Natural killer cell (primary cell): ENCODE measurements around the gene SLC25A53. TPM values are rescaled to one million over a fixed set of nuclear protein-coding genes. Genes with fewer than 3 reads are reported as not detected.

Source experiments
- ATAC-seq, 3 donors: fragments of 150-1000 bp in 2 of 3; fragments of 200-7000 bp in 1 of 3; cut with Tn5 transposase; 1 replicate in 1 of 3; 2 replicates in 2 of 3; pipeline ENCODE4 v1.10.0; 2021; ENCODE audit warnings: mild to moderate bottlenecking in 2 of 3, moderate library complexity in 2 of 3
- DNase-seq, 2 donors: peaks; one replicate each; pipeline versions ENCODE4 v3.0.0 to v3.0.0-alpha.2; 2013 to 2021; ENCODE audit warnings: mixed read lengths in 1 of 2
- H3K27ac ChIP-seq: one replicate; pipeline ENCODE4 v1.5.1; 2013; ENCODE audit warnings: mild to moderate bottlenecking, low read length
- H3K27me3 ChIP-seq: one replicate; pipeline ENCODE4 v1.6.1; 2013; ENCODE audit warnings: low read length; ENCODE audit not compliant: control insufficient read depth, insufficient read depth
- H3K36me3 ChIP-seq: one replicate; pipeline ENCODE4 v1.6.1; 2013; ENCODE audit warnings: low read length; ENCODE audit not compliant: control insufficient read depth, insufficient read depth
- H3K4me1 ChIP-seq: one replicate; pipeline ENCODE4 v1.6.1; 2013; ENCODE audit warnings: low read length; ENCODE audit not compliant: control insufficient read depth, insufficient read depth
- H3K4me3 ChIP-seq: one replicate; pipeline ENCODE4 v1.5.1; 2013; ENCODE audit warnings: low read length
- H3K9me3 ChIP-seq: one replicate; pipeline ENCODE4 v1.6.1; 2013; ENCODE audit warnings: low read length; ENCODE audit not compliant: control insufficient read depth, insufficient read depth
- H3K27ac Mint-ChIP-seq, 2 donors: one replicate each; pipeline ENCODE4 v1.8.0; 2022; ENCODE audit warnings: mild to moderate bottlenecking in 2 of 2, mixed read lengths in 2 of 2, moderate library complexity in 1 of 2
- H3K27me3 Mint-ChIP-seq, 2 donors: one replicate each; pipeline ENCODE4 v1.8.0; 2022; ENCODE audit warnings: low read depth in 2 of 2, mixed read lengths in 2 of 2
- H3K36me3 Mint-ChIP-seq: one replicate; pipeline ENCODE4 v1.8.0; 2022; ENCODE audit warnings: mixed read lengths
- H3K4me1 Mint-ChIP-seq, 2 donors: one replicate each; pipeline ENCODE4 v1.8.0; 2022; ENCODE audit warnings: mixed read lengths in 2 of 2
- H3K4me3 Mint-ChIP-seq: one replicate; pipeline ENCODE4 v1.8.0; 2022; ENCODE audit warnings: mild to moderate bottlenecking, moderate library complexity, mixed read lengths
- H3K9me3 Mint-ChIP-seq, 2 donors: one replicate each; pipeline ENCODE4 v1.8.0; 2022; ENCODE audit warnings: mixed read lengths in 2 of 2
- WGBS: methylation state at CpG from one replicate; pipeline ENCODE4 v1.1.7; 2013; ENCODE audit warnings: missing lambda C conversion rate; ENCODE audit not compliant: insufficient coverage; 5-methylcytosine and 5-hydroxymethylcytosine counted together
- intact Hi-C: fragments of 100-400 bp; cut with micrococcal nuclease; formaldehyde crosslinking; loops from one replicate; pipeline ENCODE4 v1.14.2; 2022
- total RNA-seq, 4 donors: library from RNA; stranded (reverse); fragments of 120-200 nt in 1 of 4; gene quantifications; one replicate each; pipeline versions ENCODE4 v1.2.3 to v1.2.4, GENCODE V29; 2013 to 2022
- TF ChIP-seq, protein P1 (sequence below): fragments of 200-600 bp; IDR thresholded peaks from one replicate; pipeline ENCODE4 v1.8.0; 2022; ENCODE audit warnings: antibody characterized with exemption

Gene SLC25A53
- total RNA-seq, 3 donors from 2014 or later (not counting 1 experiment from before 2014, with no cell fraction given) = 10.1 to 20.6 (median 12.8) TPM

DNA sequence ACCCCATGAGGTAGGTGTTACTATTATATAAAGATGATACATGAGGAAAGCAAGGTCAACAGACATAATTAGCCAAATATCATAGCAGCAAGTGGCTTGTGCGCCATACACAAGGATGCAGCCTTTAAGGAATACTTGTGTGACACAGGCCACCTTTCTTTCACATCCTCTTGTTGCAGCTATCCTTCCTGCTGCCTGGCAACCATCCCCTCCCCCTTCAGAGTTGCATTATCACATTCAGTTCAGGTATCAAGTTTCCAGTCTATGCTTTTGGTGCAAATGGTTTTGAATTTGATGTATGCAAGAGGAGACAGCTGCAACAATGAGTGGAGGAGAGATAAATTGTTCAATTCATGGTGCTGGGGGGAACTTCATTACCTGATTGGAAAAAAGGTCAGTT lies 38.0 kb downstream of the SLC25A53 start:
- H3K4me3 ChIP-seq = no peak overlapping the region
- H3K27me3 Mint-ChIP-seq = no peaks in the 10 kb centered on the region
- peaks cover 14% of the 10 kb centered on the region for H3K4me1 ChIP-seq
- H3K36me3 Mint-ChIP-seq = no peaks in the 10 kb centered on the region
- H3K4me3 Mint-ChIP-seq = no peak overlapping the region
- H3K9me3 Mint-ChIP-seq = no peaks in the 10 kb centered on the region
- no peak overlapping the region for H3K27ac Mint-ChIP-seq
- no peaks in the 10 kb centered on the region for H3K9me3 ChIP-seq
- H3K27ac ChIP-seq = no peak overlapping the region
- TF ChIP-seq, protein P1, sequence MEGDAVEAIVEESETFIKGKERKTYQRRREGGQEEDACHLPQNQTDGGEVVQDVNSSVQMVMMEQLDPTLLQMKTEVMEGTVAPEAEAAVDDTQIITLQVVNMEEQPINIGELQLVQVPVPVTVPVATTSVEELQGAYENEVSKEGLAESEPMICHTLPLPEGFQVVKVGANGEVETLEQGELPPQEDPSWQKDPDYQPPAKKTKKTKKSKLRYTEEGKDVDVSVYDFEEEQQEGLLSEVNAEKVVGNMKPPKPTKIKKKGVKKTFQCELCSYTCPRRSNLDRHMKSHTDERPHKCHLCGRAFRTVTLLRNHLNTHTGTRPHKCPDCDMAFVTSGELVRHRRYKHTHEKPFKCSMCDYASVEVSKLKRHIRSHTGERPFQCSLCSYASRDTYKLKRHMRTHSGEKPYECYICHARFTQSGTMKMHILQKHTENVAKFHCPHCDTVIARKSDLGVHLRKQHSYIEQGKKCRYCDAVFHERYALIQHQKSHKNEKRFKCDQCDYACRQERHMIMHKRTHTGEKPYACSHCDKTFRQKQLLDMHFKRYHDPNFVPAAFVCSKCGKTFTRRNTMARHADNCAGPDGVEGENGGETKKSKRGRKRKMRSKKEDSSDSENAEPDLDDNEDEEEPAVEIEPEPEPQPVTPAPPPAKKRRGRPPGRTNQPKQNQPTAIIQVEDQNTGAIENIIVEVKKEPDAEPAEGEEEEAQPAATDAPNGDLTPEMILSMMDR = no peak
- intact Hi-C loops = no loop called here
- H3K27me3 ChIP-seq = no peaks in the 10 kb centered on the region
- peaks cover 9 to 34% of the 10 kb centered on the region in 2 donors for H3K4me1 Mint-ChIP-seq
- no peaks in the 10 kb centered on the region for H3K36me3 ChIP-seq
- 100% methylated on average over 1 of the region's 1 CpG for WGBS
- DNase-seq = no peak
- no peak for ATAC-seq

- TF ChIP-seq, protein P1 = no peak
- DNase-seq (no peak), ATAC-seq (no peak)
- Histone ChIP-seq H3K36me3 (no peaks in the 10 kb centered on the region), H3K4me3 (no peak overlapping the region), H3K4me1 (peaks cover 16% of the 10 kb centered on the region), H3K27ac (no peak overlapping the region), H3K27me3 (no peaks in the 10 kb centered on the region), H3K9me3 (no peaks in the 10 kb centered on the region)
- no peaks in the 10 kb centered on the region for H3K36me3 Mint-ChIP-seq
- intact Hi-C loops = no loop called here
- H3K27me3 Mint-ChIP-seq = no peaks in the 10 kb centered on the region
- H3K4me1 Mint-ChIP-seq = peaks cover 4 to 33% of the 10 kb centered on the region in 2 donors
- peak overlapping the region in 1 of 2 donors; percentile 69 for H3K27ac Mint-ChIP-seq
- H3K9me3 Mint-ChIP-seq = no peaks in the 10 kb centered on the region
- H3K4me3 Mint-ChIP-seq = no peak overlapping the region
Measured at GRCh38 chrX:104117759-104118158, 39.0 kb downstream of the SLC25A53 start.

DNA sequence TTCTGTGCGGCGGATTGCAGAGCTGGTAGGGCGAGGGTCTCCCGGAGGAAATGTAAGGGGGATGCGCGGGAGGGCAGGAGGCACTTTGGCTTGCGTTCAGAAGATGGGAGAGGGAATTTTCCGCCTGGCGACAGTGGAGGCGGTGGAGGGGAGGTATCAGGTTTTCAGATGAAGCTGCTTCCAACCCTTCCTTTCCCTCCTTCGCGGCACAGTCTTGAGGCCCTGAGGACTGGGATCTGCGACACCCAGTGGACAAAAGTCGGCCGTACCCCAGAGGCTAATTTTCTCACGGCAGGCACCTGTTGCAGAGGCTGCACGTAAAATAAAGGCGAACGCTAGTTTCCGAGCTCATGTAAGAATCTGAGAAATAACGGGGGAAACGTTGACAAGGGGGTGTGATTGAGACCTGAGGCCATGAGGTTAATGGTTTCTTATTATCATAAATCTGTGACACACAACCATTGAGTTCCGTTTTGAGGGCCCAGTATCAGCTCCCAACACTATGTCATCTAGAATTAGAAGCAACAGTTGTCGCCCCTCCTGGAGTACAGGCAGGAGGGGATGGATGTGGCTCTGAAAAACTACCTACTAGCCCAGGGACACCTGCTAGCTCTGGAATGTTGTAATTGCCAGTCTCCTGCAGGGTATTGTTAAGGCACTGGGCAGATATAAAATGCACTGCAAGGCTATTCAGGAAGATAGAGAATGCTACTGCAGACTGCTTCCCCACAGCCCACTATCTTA lies 43.4 kb downstream of the SLC25A53 start:
- Histone ChIP-seq H3K36me3 (no peaks in the 10 kb centered on the region), H3K9me3 (no peaks in the 10 kb centered on the region), H3K27ac (peak overlapping the region; percentile 88), H3K4me3 (peak overlapping the region; percentile 81), H3K4me1 (peaks cover 44% of the 10 kb centered on the region), H3K27me3 (no peaks in the 10 kb centered on the region)
- intact Hi-C loops = loop anchor here (2.0 to 5.0 kb wide), 2 partner anchors 44 to 427 kb away; partner anchors contain the start of genes MORF4L2 and SLC25A53
- peak; percentile 32 to 62 (median 46) for ATAC-seq
- Mint-ChIP-seq H3K27ac (peak overlapping the region; percentile 86 to 94), H3K27me3 (no peaks in the 10 kb centered on the region), H3K36me3 (no peaks in the 10 kb centered on the region), H3K4me3 (peak overlapping the region; percentile 93), H3K4me1 (peaks cover 20 to 66% of the 10 kb centered on the region in 2 donors), H3K9me3 (no peaks in the 10 kb centered on the region)
- TF ChIP-seq, protein P1 = peak; percentile 20
- peak in 1 of 2 donors; percentile 78 for DNase-seq
- WGBS = 2% methylated on average over 15 of the region's 24 CpGs
